GM18505 (cell line): Measurements from ENCODE around the gene RAB34.

ENCODE experiments used
- ATAC-seq: cut with Tn5 transposase; IDR thresholded peaks from one replicate; pipeline ENCODE4 v1.9.1; 2021; ENCODE audit not compliant: unreplicated experiment
- POLR2A ChIP-seq: IDR thresholded peaks from 4 replicates; pipeline ENCODE4 v1.6.1; 2011; ENCODE audit warnings: borderline replicate concordance; ENCODE audit not compliant: insufficient read depth, insufficient read length; ENCODE audit errors: extremely low read depth

The RAB34 gene

DNA sequence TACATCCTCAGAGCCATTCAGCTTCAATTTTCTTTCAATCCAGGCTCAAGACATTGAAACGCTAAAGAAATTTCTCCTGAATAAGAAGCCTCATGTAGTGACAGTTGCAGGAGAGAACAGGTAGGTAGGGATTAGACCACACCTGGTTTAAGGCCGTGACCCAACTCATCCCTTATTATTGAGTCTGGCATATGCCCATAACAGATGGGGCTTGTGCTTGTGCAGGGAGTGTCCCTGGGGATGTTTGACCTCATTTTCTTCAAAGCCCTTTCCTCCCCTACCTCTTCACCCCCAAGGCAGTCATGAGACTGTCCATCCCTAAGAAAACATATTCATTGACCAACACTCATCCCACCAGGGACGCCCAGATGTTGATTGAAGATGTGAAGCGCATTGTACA, 31.4 kb downstream of the RAB34 start:
- no peak for ATAC-seq
- no peak for TF ChIP-seq POLR2A

GRCh38 chr17:28685366-28685765, 32.3 kb downstream of the RAB34 start:
- no peak for ATAC-seq
- TF ChIP-seq POLR2A, result no peak

- ATAC-seq, result no peak
- TF ChIP-seq POLR2A, result no peak
These were observed 32.7 kb downstream of the RAB34 start for GRCh38 chr17:28684963-28685362.

- ATAC-seq, result no peak
- TF ChIP-seq POLR2A, result no peak
These were observed 35.0 kb downstream of the RAB34 start for GRCh38 chr17:28682655-28683054.

GRCh38 chr17:28675980-28676379, 41.7 kb downstream of the RAB34 start:
- no peak for ATAC-seq
- TF ChIP-seq POLR2A, result no peak

DNA sequence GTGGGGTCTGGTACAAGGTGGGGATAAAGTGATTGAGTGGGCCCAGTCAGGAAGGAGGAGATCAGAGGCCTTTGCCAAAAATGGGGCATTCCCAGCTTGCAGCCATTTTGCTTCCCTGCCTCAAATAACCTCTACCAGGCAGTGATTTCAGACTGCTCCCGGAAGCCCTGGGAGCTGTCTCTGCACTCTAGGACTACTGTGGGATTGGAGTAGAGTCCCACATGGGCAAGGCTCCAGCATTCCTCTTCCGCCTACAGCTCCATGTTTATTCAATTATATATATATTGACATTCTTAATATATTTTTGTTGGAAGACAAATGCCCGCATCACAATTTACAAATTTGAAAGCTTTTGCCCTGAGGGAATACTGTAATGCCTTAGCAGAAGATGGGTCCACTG, 42.2 kb downstream of the RAB34 start:
- ATAC-seq, result no peak
- TF ChIP-seq POLR2A, result no peak

GRCh38 chr17:28669918-28670317, 47.8 kb downstream of the RAB34 start:
- no peak for TF ChIP-seq POLR2A
- ATAC-seq, result no peak

- ATAC-seq, result no peak
- no peak for TF ChIP-seq POLR2A
These were observed 49.8 kb downstream of the RAB34 start for GRCh38 chr17:28667870-28668269.

DNA sequence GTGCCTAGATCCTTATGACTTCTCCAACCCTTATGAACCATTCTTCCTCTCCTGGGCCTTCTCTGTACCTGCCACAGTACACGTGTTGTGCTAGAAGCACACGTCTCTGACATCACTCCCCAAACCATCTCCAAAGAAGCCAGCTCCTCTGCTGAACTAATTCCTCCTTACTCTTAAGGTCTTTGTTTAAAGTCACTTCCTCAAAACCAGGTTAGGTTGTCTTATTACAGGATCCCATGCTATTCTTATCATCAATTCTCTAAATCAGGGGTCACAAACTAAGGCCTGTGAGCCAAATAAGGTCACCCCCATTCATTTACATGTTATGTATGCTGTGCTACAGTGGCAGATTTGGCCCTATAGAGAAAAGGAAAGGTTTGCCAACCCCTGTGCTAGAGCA, 51.7 kb downstream of the RAB34 start:
- TF ChIP-seq POLR2A, result no peak
- ATAC-seq, result no peak
